Measurements from ENCODE around the gene EED.

Gene EED

DNA sequence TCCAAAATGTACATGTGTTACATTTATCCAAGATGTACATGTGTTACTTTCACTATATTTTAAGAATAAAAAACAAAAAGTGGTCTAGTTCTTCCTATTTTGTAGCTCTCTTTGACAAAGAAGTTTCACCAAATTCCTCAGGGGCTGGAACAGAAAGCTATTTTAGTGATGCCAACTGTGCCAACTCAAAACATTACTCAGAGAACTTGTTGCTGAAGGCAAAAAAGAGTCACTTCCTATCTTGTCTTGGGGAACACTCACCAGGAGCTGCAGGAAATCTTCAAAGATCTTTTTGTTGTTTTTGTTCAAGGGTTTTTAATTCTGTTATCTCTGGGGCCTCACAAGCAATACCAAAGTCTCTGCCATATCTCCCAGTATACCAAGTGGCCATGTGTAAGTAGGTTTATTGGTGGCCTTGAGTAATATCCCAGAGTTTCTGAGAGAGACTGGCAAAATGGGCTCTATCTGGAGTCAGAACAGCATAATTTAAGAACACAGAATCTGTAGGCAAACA, 13.6 kb upstream of the EED start:
- no peak for DNase-seq
- H3K36me3 ChIP-seq (ENCODE audit: control insufficient read depth, insufficient read depth, low read length): no peaks in the 10 kb centered on the region
- no peak overlapping the region for H3K27ac ChIP-seq (ENCODE audit: insufficient read depth, low read length, poor library complexity, severe bottlenecking)
- H3K9me3 ChIP-seq (ENCODE audit: control insufficient read depth, low read length): no peaks in the 10 kb centered on the region
- H3K4me3 ChIP-seq (ENCODE audit: insufficient read depth, low read depth, low read length, poor library complexity, severe bottlenecking): no peak overlapping the region
- no peaks in the 10 kb centered on the region for H3K27me3 ChIP-seq (replicated peaks; ENCODE audit: control insufficient read depth, insufficient read depth, low read length, poor library complexity, severe bottlenecking)
- no peaks in the 10 kb centered on the region for H3K4me1 ChIP-seq (ENCODE audit: control insufficient read depth, insufficient read depth, low read length, poor library complexity, severe bottlenecking)

- no peaks in the 10 kb centered on the region for H3K9me3 ChIP-seq (ENCODE audit: control insufficient read depth, low read length)
- H3K4me3 ChIP-seq (ENCODE audit: insufficient read depth, low read depth, low read length, poor library complexity, severe bottlenecking): no peak overlapping the region
- no peak overlapping the region for H3K27ac ChIP-seq (ENCODE audit: insufficient read depth, low read length, poor library complexity, severe bottlenecking)
- H3K36me3 ChIP-seq (ENCODE audit: control insufficient read depth, insufficient read depth, low read length): no peaks in the 10 kb centered on the region
- no peaks in the 10 kb centered on the region for H3K4me1 ChIP-seq (ENCODE audit: control insufficient read depth, insufficient read depth, low read length, poor library complexity, severe bottlenecking)
- DNase-seq: no peak
- H3K27me3 ChIP-seq (replicated peaks; ENCODE audit: control insufficient read depth, insufficient read depth, low read length, poor library complexity, severe bottlenecking): no peaks in the 10 kb centered on the region
Observed at GRCh38 chr11:86232556-86232955, 12.0 kb upstream of the EED start.

DNA sequence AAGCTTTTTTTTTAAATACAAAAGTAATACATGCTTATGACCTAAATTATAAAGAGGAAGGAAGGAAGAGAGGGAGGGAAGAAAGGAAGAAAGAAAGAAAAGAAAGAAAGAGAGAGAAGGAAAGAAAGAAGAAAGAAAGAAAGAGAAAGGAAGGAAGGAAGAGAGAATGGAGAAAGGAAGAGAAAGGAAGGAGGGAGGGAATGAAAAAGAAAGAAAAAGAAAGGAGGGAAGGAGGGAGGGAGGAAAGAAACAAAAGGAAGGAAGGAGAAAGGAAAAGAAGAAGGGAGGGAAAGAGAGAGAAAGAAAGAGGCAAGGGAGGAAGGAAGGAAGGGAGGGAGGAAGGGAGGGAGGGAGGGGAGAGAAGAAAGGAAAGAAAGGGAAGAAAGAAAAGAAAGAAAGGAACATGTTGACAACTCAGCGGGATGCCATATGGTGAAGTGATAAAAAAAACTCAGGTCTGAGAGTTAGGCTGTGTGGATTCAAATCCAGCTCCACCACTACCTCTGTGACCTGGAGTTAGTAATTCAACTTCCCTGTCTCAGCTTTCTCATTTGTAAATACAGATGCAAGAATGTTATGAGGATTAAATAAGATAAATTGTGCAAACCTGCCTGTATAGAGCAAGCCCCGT, 9.6 kb upstream of the EED start:
- Histone ChIP-seq H3K4me1 (ENCODE audit: control insufficient read depth, insufficient read depth, low read length, poor library complexity, severe bottlenecking) (no peaks in the 10 kb centered on the region), H3K27ac (ENCODE audit: insufficient read depth, low read length, poor library complexity, severe bottlenecking) (no peak overlapping the region), H3K4me3 (ENCODE audit: insufficient read depth, low read depth, low read length, poor library complexity, severe bottlenecking) (no peak overlapping the region), H3K36me3 (ENCODE audit: control insufficient read depth, insufficient read depth, low read length) (no peaks in the 10 kb centered on the region), H3K27me3 (replicated peaks; ENCODE audit: control insufficient read depth, insufficient read depth, low read length, poor library complexity, severe bottlenecking) (no peaks in the 10 kb centered on the region), H3K9me3 (ENCODE audit: control insufficient read depth, low read length) (no peaks in the 10 kb centered on the region)
- no peak for DNase-seq

DNA sequence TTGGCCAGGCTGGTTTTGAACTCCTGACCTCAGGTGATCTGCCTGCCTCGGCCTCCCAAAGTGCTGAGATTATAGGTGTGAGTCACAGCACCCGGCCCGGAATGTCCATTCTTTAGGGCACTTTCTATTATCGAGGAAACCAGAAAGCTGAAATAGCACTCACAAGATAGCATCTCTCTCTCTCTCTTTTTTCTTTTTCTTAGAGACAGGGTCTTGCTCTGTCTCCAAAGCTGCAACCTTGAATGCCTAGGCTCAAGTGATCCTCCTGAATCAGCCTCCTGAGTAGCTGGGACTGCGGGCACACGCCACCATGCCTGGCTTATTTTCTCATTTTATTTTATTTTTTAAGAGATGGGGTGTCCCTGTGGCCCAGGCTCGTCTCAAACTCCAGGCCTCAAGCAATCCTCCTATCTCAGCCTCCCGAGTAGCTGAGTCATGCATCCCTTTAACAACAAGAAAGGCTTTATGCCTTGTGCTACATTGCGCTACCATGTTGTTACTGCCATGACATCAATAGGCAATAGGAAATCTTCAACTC, 7.2 kb upstream of the EED start:
- Histone ChIP-seq H3K4me3 (ENCODE audit: insufficient read depth, low read depth, low read length, poor library complexity, severe bottlenecking) (no peak overlapping the region), H3K9me3 (ENCODE audit: control insufficient read depth, low read length) (no peaks in the 10 kb centered on the region), H3K4me1 (ENCODE audit: control insufficient read depth, insufficient read depth, low read length, poor library complexity, severe bottlenecking) (no peaks in the 10 kb centered on the region), H3K27me3 (replicated peaks; ENCODE audit: control insufficient read depth, insufficient read depth, low read length, poor library complexity, severe bottlenecking) (no peaks in the 10 kb centered on the region), H3K36me3 (ENCODE audit: control insufficient read depth, insufficient read depth, low read length) (no peaks in the 10 kb centered on the region), H3K27ac (ENCODE audit: insufficient read depth, low read length, poor library complexity, severe bottlenecking) (no peak overlapping the region)
- DNase-seq: no peak

- H3K27me3 ChIP-seq (replicated peaks; ENCODE audit: control insufficient read depth, insufficient read depth, low read length, poor library complexity, severe bottlenecking): no peaks in the 10 kb centered on the region
- H3K4me3 ChIP-seq (ENCODE audit: insufficient read depth, low read depth, low read length, poor library complexity, severe bottlenecking): no peak overlapping the region
- H3K4me1 ChIP-seq (ENCODE audit: control insufficient read depth, insufficient read depth, low read length, poor library complexity, severe bottlenecking): no peaks in the 10 kb centered on the region
- no peak overlapping the region for H3K27ac ChIP-seq (ENCODE audit: insufficient read depth, low read length, poor library complexity, severe bottlenecking)
- no peak for DNase-seq
- no peaks in the 10 kb centered on the region for H3K9me3 ChIP-seq (ENCODE audit: control insufficient read depth, low read length)
- H3K36me3 ChIP-seq (ENCODE audit: control insufficient read depth, insufficient read depth, low read length): no peaks in the 10 kb centered on the region
Observed at GRCh38 chr11:86240164-86240563, 4.4 kb upstream of the EED start.

- Histone ChIP-seq H3K27me3 (replicated peaks; ENCODE audit: control insufficient read depth, insufficient read depth, low read length, poor library complexity, severe bottlenecking) (no peaks in the 10 kb centered on the region), H3K9me3 (ENCODE audit: control insufficient read depth, low read length) (no peaks in the 10 kb centered on the region), H3K27ac (ENCODE audit: insufficient read depth, low read length, poor library complexity, severe bottlenecking) (no peak overlapping the region)
Observed at GRCh38 chr11:86241956-86242535, 2.5 kb upstream of the EED start.

DNA sequence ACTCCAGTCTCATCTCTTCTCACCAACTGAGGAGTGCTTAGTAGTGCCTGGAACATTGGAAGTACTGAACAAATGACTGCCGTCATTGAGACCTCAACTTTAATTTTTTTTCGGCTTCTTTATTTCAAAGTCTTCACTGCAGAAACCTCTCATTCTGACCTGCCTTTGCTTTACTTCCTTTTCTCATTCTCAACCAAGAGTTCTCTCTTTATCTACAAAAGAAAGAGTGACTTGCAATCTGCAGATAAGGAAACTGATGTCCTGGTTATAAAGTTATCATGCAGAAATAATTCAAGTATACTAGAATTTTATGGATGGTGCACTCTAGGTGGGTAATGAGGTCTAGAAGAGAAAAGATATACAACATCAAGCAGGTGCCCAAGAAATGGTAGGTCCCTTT, 1.2 kb upstream of the EED start:
- no peak overlapping the region for H3K4me3 ChIP-seq (ENCODE audit: insufficient read depth, low read depth, low read length, poor library complexity, severe bottlenecking)
- no peaks in the 10 kb centered on the region for H3K36me3 ChIP-seq (ENCODE audit: control insufficient read depth, insufficient read depth, low read length)
- H3K9me3 ChIP-seq (ENCODE audit: control insufficient read depth, low read length): no peaks in the 10 kb centered on the region
- peak overlapping the region; percentile 99 for H3K27ac ChIP-seq (ENCODE audit: insufficient read depth, low read length, poor library complexity, severe bottlenecking)
- H3K4me1 ChIP-seq (ENCODE audit: control insufficient read depth, insufficient read depth, low read length, poor library complexity, severe bottlenecking): peaks cover 15% of the 10 kb centered on the region
- DNase-seq: no peak
- no peaks in the 10 kb centered on the region for H3K27me3 ChIP-seq (replicated peaks; ENCODE audit: control insufficient read depth, insufficient read depth, low read length, poor library complexity, severe bottlenecking)

More at GRCh38 chr11:86241956-86242535, 2.5 kb upstream of the EED start:
- Histone ChIP-seq H3K36me3 (ENCODE audit: control insufficient read depth, insufficient read depth, low read length) (no peaks in the 10 kb centered on the region), H3K4me3 (ENCODE audit: insufficient read depth, low read depth, low read length, poor library complexity, severe bottlenecking) (no peak overlapping the region), H3K4me1 (ENCODE audit: control insufficient read depth, insufficient read depth, low read length, poor library complexity, severe bottlenecking) (peaks cover 7% of the 10 kb centered on the region)
- DNase-seq: no peak

DNA sequence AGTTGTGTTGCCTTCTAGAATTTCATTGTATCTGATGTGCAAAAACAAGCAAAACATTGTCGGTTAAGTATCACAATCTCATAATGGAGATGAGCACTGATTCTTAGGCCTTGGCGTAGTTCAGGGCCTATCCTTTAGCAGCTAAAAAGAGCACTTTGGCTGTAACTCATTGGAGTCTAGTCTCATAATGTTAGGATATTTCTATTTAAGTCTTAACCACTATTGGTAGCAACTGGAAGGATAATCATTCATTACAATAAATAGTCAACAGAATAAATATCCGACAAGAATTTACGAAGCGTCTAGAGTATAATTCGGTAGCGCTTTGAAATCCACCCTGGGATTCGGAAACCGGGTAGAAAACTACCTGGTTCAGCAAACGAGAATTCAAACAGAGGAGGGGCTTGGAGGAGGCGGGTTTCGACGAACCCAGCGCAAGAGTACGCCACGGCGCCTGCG, 461 bp upstream of the EED start:
- Histone ChIP-seq H3K27ac (ENCODE audit: insufficient read depth, low read length, poor library complexity, severe bottlenecking) (peak overlapping the region; percentile 99), H3K9me3 (ENCODE audit: control insufficient read depth, low read length) (no peaks in the 10 kb centered on the region), H3K4me3 (ENCODE audit: insufficient read depth, low read depth, low read length, poor library complexity, severe bottlenecking) (peak overlapping the region; percentile 99), H3K4me1 (ENCODE audit: control insufficient read depth, insufficient read depth, low read length, poor library complexity, severe bottlenecking) (peaks cover 15% of the 10 kb centered on the region), H3K27me3 (replicated peaks; ENCODE audit: control insufficient read depth, insufficient read depth, low read length, poor library complexity, severe bottlenecking) (no peaks in the 10 kb centered on the region), H3K36me3 (ENCODE audit: control insufficient read depth, insufficient read depth, low read length) (no peaks in the 10 kb centered on the region)
- peak; percentile 78 to 85 (median 82) for DNase-seq

DNA sequence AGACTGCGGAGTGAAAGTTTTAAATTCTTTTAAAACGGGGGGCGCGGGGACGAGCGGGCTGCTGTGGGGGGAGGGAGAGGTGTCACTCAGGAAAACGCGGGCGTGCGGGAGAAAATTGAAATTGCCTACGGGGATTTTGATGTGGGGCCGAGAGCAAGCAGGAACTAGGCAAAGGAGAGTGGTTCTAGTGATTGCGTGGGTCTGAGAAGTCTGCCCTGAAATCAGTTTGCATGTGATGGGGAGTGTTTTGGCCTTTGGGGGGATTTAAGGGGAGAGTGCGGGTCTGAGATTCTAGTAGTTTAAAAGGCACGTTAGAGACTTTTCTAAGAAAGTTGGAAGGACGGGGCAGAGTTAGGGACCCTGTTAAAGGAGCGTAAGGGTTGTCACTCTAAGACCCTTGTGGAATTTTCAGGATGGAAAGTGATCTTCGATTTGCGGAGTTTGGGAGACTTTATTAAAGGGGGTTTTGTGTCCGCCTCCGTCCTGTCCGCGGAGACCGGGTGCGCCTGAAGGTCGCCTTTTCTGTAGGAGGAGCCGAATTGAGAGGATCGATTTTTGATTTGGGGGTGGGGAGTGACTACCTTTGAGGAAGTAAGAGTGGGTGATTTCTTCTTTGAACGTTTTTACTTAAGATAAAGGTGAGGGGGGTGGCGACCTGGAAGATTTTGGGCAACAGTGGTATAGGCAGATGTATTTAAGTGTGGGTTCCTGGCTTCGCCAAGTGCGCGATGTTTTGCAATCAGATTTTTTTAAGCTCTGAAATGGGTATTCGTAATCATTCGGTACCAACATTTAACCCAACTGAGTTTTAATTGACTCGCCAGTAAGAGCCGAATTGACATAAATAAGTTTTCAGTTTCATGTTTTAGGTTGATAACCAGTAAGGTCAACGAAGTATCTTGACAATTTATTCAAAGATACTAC, 1.1 kb downstream of the EED start:
- H3K4me3 ChIP-seq (ENCODE audit: insufficient read depth, low read depth, low read length, poor library complexity, severe bottlenecking): peak overlapping the region; percentile 99
- no peaks in the 10 kb centered on the region for H3K27me3 ChIP-seq (replicated peaks; ENCODE audit: control insufficient read depth, insufficient read depth, low read length, poor library complexity, severe bottlenecking)
- peaks cover 15% of the 10 kb centered on the region for H3K4me1 ChIP-seq (ENCODE audit: control insufficient read depth, insufficient read depth, low read length, poor library complexity, severe bottlenecking)
- H3K27ac ChIP-seq (ENCODE audit: insufficient read depth, low read length, poor library complexity, severe bottlenecking): peak overlapping the region; percentile 99
- H3K9me3 ChIP-seq (ENCODE audit: control insufficient read depth, low read length): no peaks in the 10 kb centered on the region
- H3K36me3 ChIP-seq (ENCODE audit: control insufficient read depth, insufficient read depth, low read length): no peaks in the 10 kb centered on the region
- peak in 2 of 3 donors; percentile 2 to 6 for DNase-seq
